Neural cell (in vitro differentiated cells): Measurements from ENCODE around the gene ZNF582. TPM values are rescaled to one million over a fixed set of nuclear protein-coding genes. Genes with fewer than 3 reads are reported as not detected.

ENCODE experiments used
- H2AFZ ChIP-seq: fragments of 200-600, 300-800 bp; sonication (generic), shearing (Covaris generic); 2 replicates; pipeline ENCODE4 v1.6.0; 2014; ENCODE audit warnings: low read depth, mild to moderate bottlenecking, antibody characterized with exemption, low read length, moderate library complexity
- H3F3A ChIP-seq: fragments of 200-600 bp; shearing (Covaris generic); 2 replicates; pipeline ENCODE4 v1.6.1; 2016; ENCODE audit warnings: mild to moderate bottlenecking, moderate library complexity, mixed read lengths, antibody characterized with exemption, low read length; ENCODE audit not compliant: insufficient read depth, poor library complexity, severe bottlenecking
- H3K27ac ChIP-seq: fragments of 200-600, 300-800 bp; sonication (generic), shearing (Covaris generic); 2 replicates; pipeline ENCODE4 v1.5.1; 2014; ENCODE audit warnings: mild to moderate bottlenecking, low read length, moderate library complexity
- H3K27me3 ChIP-seq: fragments of 300-800, 200-600 bp; sonication (generic), shearing (Covaris generic); 2 replicates; pipeline ENCODE4 v1.6.0; 2014; ENCODE audit warnings: mild to moderate bottlenecking, low read depth, low read length, moderate library complexity; ENCODE audit not compliant: insufficient read depth
- H3K36me3 ChIP-seq: fragments of 300-800, 200-600 bp; sonication (generic), shearing (Covaris generic); 2 replicates; pipeline ENCODE4 v1.5.1; 2014; ENCODE audit warnings: mild to moderate bottlenecking, antibody characterized with exemption, low read length, moderate library complexity; ENCODE audit not compliant: insufficient read depth
- H3K4me2 ChIP-seq: fragments of 300-800, 200-600 bp; sonication (generic), shearing (Covaris generic); 2 replicates; pipeline ENCODE4 v1.6.0; 2014; ENCODE audit warnings: mild to moderate bottlenecking, low read length
- H3K4me3 ChIP-seq: fragments of 300-800, 200-600 bp; sonication (generic), shearing (Covaris generic); 2 replicates; pipeline ENCODE4 v1.5.1; 2014; ENCODE audit warnings: mild to moderate bottlenecking, low read length, moderate library complexity
- H3K79me2 ChIP-seq: fragments of 200-600 bp; shearing (Covaris generic); replicated peaks from 2 replicates; pipeline ENCODE4 v1.6.0; 2014; ENCODE audit warnings: mild to moderate bottlenecking, low read length, moderate library complexity; ENCODE audit not compliant: insufficient read depth
- H3K9ac ChIP-seq: fragments of 300-800, 200-600 bp; sonication (generic), shearing (Covaris generic); 2 replicates; pipeline ENCODE4 v1.6.1; 2016; ENCODE audit warnings: mild to moderate bottlenecking, low read length, mixed read lengths
- H3K9me2 ChIP-seq: fragments of 200-600 bp; shearing (Covaris generic); 2 replicates; pipeline ENCODE4 v1.6.1; 2016; ENCODE audit warnings: mild to moderate bottlenecking, low read length, mixed read lengths; ENCODE audit not compliant: insufficient read depth
- H3K9me3 ChIP-seq: fragments of 200-600, 300-800 bp; sonication (generic), shearing (Covaris generic); 2 replicates; pipeline ENCODE4 v1.6.1; 2016; ENCODE audit warnings: mild to moderate bottlenecking, mixed run types, low read length, moderate library complexity, mixed read lengths
- H4K20me1 ChIP-seq: fragments of 200-600 bp; shearing (Covaris generic); 2 replicates; pipeline ENCODE4 v1.6.1; 2016; ENCODE audit warnings: mild to moderate bottlenecking, mixed run types; ENCODE audit not compliant: insufficient read depth
- EP300 ChIP-seq: fragments of 450-650 bp; conservative IDR thresholded peaks from 2 replicates; pipeline ENCODE4 v1.6.1; 2014; ENCODE audit warnings: antibody characterized with exemption, mild to moderate bottlenecking, moderate library complexity; ENCODE audit not compliant: poor library complexity, severe bottlenecking
- EZH2 ChIP-seq: fragments of 200-600, 300-800 bp; shearing (Covaris generic), sonication (generic); IDR thresholded peaks from 2 replicates; pipeline ENCODE4 v1.6.1; 2014; ENCODE audit warnings: antibody characterized with exemption, low read length, borderline replicate concordance, mild to moderate bottlenecking; ENCODE audit not compliant: insufficient read depth, poor library complexity, severe bottlenecking
- MXI1 ChIP-seq: fragments of 450-650 bp; conservative IDR thresholded peaks from 2 replicates; pipeline ENCODE4 v1.6.1; 2014; ENCODE audit warnings: antibody characterized with exemption, mild to moderate bottlenecking; ENCODE audit not compliant: poor library complexity, severe bottlenecking
- POLR2AphosphoS5 ChIP-seq: IDR thresholded peaks from 2 replicates; pipeline ENCODE4 v1.6.1; 2012
- RAD21 ChIP-seq: fragments of 450-650 bp; conservative IDR thresholded peaks from 2 replicates; pipeline ENCODE4 v1.6.1; 2014; ENCODE audit warnings: antibody characterized with exemption, mild to moderate bottlenecking, moderate library complexity
- SMC3 ChIP-seq: fragments of 450-650 bp; conservative IDR thresholded peaks from 2 replicates; pipeline ENCODE4 v1.6.1; 2014; ENCODE audit warnings: antibody characterized with exemption, mild to moderate bottlenecking, moderate library complexity; ENCODE audit not compliant: poor library complexity
- TAF1 ChIP-seq: IDR thresholded peaks from 2 replicates; pipeline ENCODE4 v1.6.1; 2012; ENCODE audit warnings: low read depth
- polyA plus RNA-seq: library from polyadenylated mRNA; depleted of rRNA; stranded (reverse); fragments of >200 nt; gene quantifications from 2 replicates; pipeline ENCODE4 v1.2.3, GENCODE V29; 2014
- TF ChIP-seq, protein P1 (sequence below): fragments of 450-650 bp; IDR thresholded peaks from 2 replicates; pipeline ENCODE4 v1.5.1; 2014; ENCODE audit warnings: antibody characterized with exemption, mild to moderate bottlenecking, moderate library complexity; ENCODE audit not compliant: poor library complexity, severe bottlenecking
- TF ChIP-seq, protein P2 (sequence below): IDR thresholded peaks from 2 replicates; pipeline ENCODE4 v1.6.1; 2012; ENCODE audit warnings: borderline replicate concordance

The ZNF582 gene
- polyA plus RNA-seq, 1 donor from 2014 or later: 14.6 TPM

DNA sequence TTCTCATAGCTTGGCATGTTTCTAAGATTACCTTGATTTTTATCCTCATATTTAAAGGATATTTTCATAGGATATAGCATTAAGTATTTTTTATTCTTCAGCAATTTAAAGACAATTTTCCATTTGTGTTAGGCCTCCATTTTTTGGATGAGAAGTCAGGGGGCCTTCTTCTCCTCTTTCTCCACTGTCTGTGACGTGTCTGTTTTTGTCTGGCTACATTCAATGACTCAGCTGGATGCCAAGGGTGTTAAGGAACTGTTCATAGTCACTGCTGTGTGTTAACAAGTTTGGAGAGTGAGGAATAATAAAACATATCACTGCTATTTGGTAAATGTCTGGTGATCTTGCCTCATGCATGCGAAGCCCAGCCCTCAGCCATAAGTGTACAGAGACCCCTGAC, 36.4 kb downstream of the ZNF582 start:
- Histone ChIP-seq H3K9me2 (no peaks in the 10 kb centered on the region), H3K9ac (no peak overlapping the region), H3K27ac (no peak overlapping the region), H3K9me3 (peaks cover 5% of the 10 kb centered on the region), H3K4me2 (no peak overlapping the region), H3K36me3 (no peaks in the 10 kb centered on the region), H3F3A (no peaks in the 10 kb centered on the region), H3K27me3 (no peaks in the 10 kb centered on the region), H3K79me2 (no peaks in the 10 kb centered on the region), H4K20me1 (no peaks in the 10 kb centered on the region), H2AFZ (no peak overlapping the region), H3K4me3 (no peak overlapping the region)
- TF ChIP-seq, protein P1, sequence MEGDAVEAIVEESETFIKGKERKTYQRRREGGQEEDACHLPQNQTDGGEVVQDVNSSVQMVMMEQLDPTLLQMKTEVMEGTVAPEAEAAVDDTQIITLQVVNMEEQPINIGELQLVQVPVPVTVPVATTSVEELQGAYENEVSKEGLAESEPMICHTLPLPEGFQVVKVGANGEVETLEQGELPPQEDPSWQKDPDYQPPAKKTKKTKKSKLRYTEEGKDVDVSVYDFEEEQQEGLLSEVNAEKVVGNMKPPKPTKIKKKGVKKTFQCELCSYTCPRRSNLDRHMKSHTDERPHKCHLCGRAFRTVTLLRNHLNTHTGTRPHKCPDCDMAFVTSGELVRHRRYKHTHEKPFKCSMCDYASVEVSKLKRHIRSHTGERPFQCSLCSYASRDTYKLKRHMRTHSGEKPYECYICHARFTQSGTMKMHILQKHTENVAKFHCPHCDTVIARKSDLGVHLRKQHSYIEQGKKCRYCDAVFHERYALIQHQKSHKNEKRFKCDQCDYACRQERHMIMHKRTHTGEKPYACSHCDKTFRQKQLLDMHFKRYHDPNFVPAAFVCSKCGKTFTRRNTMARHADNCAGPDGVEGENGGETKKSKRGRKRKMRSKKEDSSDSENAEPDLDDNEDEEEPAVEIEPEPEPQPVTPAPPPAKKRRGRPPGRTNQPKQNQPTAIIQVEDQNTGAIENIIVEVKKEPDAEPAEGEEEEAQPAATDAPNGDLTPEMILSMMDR: no peak
- no peak for TF ChIP-seq TAF1
- no peak for TF ChIP-seq POLR2AphosphoS5
- no peak for TF ChIP-seq EZH2
- no peak for TF ChIP-seq EP300
- TF ChIP-seq MXI1: no peak
- no peak for TF ChIP-seq SMC3
- TF ChIP-seq, protein P2, sequence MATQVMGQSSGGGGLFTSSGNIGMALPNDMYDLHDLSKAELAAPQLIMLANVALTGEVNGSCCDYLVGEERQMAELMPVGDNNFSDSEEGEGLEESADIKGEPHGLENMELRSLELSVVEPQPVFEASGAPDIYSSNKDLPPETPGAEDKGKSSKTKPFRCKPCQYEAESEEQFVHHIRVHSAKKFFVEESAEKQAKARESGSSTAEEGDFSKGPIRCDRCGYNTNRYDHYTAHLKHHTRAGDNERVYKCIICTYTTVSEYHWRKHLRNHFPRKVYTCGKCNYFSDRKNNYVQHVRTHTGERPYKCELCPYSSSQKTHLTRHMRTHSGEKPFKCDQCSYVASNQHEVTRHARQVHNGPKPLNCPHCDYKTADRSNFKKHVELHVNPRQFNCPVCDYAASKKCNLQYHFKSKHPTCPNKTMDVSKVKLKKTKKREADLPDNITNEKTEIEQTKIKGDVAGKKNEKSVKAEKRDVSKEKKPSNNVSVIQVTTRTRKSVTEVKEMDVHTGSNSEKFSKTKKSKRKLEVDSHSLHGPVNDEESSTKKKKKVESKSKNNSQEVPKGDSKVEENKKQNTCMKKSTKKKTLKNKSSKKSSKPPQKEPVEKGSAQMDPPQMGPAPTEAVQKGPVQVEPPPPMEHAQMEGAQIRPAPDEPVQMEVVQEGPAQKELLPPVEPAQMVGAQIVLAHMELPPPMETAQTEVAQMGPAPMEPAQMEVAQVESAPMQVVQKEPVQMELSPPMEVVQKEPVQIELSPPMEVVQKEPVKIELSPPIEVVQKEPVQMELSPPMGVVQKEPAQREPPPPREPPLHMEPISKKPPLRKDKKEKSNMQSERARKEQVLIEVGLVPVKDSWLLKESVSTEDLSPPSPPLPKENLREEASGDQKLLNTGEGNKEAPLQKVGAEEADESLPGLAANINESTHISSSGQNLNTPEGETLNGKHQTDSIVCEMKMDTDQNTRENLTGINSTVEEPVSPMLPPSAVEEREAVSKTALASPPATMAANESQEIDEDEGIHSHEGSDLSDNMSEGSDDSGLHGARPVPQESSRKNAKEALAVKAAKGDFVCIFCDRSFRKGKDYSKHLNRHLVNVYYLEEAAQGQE: no peak

DNA sequence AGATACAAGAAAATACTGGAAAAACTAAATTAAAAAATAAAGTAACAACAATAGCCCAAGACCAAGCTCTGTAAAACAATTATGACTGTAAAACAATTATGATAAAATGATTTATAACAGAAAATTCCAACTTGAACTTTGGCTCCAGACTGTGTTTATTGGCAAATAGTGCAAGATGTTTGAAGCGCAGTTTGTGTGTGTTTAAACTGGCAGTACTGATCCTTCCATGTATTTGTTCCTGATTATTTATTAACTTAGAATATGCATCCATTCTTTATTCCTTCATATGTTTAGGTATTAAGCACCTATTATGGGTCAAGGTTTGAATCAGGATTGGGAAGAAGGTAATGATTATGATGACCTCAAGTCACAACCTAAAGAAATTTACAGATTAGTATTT, 37.8 kb downstream of the ZNF582 start:
- H3K27me3 ChIP-seq: no peaks in the 10 kb centered on the region
- no peak overlapping the region for H3K4me3 ChIP-seq
- no peaks in the 10 kb centered on the region for H3K9me3 ChIP-seq
- no peak overlapping the region for H3K9ac ChIP-seq
- no peaks in the 10 kb centered on the region for H3F3A ChIP-seq
- no peaks in the 10 kb centered on the region for H4K20me1 ChIP-seq
- no peaks in the 10 kb centered on the region for H3K9me2 ChIP-seq
- no peak overlapping the region for H3K27ac ChIP-seq
- TF ChIP-seq TAF1 (no peak), MXI1 (no peak), SMC3 (no peak), RAD21 (no peak), EZH2 (no peak), POLR2AphosphoS5 (no peak), EP300 (no peak)
- TF ChIP-seq, protein P2: no peak
- TF ChIP-seq, protein P1: no peak
- no peak overlapping the region for H3K4me2 ChIP-seq
- no peak overlapping the region for H2AFZ ChIP-seq
- no peaks in the 10 kb centered on the region for H3K36me3 ChIP-seq
- no peaks in the 10 kb centered on the region for H3K79me2 ChIP-seq
